ENCODE data around the gene CACNA2D2. TPM values are rescaled to one million over a fixed set of nuclear protein-coding genes. Genes with fewer than 3 reads are reported as not detected.

Gene CACNA2D2
- polyA plus RNA-seq, 1 of the 3 experiments (the other 2 are of a cell fraction): 1.1 TPM

DNA sequence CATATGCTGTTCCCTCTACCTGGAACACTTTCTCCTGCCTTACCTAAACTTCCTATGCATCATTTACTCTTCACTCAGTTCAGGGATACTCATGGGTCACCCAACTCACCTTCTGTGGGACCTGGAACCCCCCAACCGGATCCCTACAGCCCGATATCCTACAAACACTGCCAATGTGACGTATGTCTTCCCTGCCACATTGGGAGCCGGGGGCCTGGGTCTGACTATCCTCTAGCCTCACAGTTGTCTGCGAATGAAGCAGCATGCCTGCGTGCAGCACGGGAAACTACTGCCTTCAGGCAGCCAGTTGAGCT is 153.3 kb downstream of the CACNA2D2 start:
- H3K4me3 ChIP-seq (ENCODE audit: low read depth in 2 of 2, low read length in 1 of 2): peak overlapping the region; percentile 76 to 94
- H3K9ac ChIP-seq: peak overlapping the region; percentile 74
- peaks cover 11 to 53% of the 10 kb centered on the region in 2 experiments; a peak in 1 of 4 replicates for H3K4me1 ChIP-seq (ENCODE audit: control insufficient read depth in 1 of 2, insufficient read depth in 2 of 2, low read depth in 1 of 2, low read length in 1 of 2)
- peak overlapping the region; percentile 82 for H2AFZ ChIP-seq (ENCODE audit: low read depth)
- H3K27ac ChIP-seq (ENCODE audit: low read depth in 2 of 2, low read length in 1 of 2): peak overlapping the region; percentile 83 to 98; a peak in 3 of 4 replicates
- peaks cover 56% of the 10 kb centered on the region for H3K79me2 ChIP-seq (ENCODE audit: insufficient read depth)
- H4K20me1 ChIP-seq (ENCODE audit: insufficient read depth): peaks cover 24% of the 10 kb centered on the region
- TF ChIP-seq RAD21 (IDR thresholded peaks at IDR 0.05; ENCODE audit: low read length): no peak
- TF ChIP-seq EP300 (IDR thresholded peaks at IDR 0.05; ENCODE audit: borderline replicate concordance in 1 of 2, low read depth in 1 of 2, low read length in 1 of 2): no peak
- no peak for TF ChIP-seq NFIC (IDR thresholded peaks at IDR 0.05; ENCODE audit: borderline replicate concordance)
- no peak for TF ChIP-seq POLR2AphosphoS5 (IDR thresholded peaks at IDR 0.05; ENCODE audit: low read depth, low read length)
- no peak for TF ChIP-seq NRF1 (IDR thresholded peaks at IDR 0.05; ENCODE audit: low read depth, low read length)
- no peaks in the 10 kb centered on the region for H3K9me3 ChIP-seq
- H3K9me2 ChIP-seq: no peaks in the 10 kb centered on the region
- H3K27me3 ChIP-seq (ENCODE audit: insufficient read depth): no peaks in the 10 kb centered on the region
- CTCF ChIA-PET: interaction anchor here (1.1 to 6.0 kb wide), 10 partner anchors 9 to 265 kb away, joined by 3 to 45 read pairs (median 28); partner anchors contain the start of gene RASSF1
- H3K36me3 ChIP-seq (replicated peaks in 1 of 2; ENCODE audit: control insufficient read depth in 1 of 2, insufficient read depth in 2 of 2, low read length in 1 of 2): peaks cover 6 to 39% of the 10 kb centered on the region in 2 experiments
- WGBS (ENCODE audit: low lambda C conversion rate): 19% methylated on average over 7 of the region's 7 CpGs
- POLR2A ChIA-PET: interaction anchor here (0.9 to 3.6 kb wide), 19 partner anchors 9 to 262 kb away, joined by 3 to 31 read pairs (median 7); partner anchors contain the start of genes CISH, HEMK1, TMEM115 and TUSC2
- DNase-seq: no peak
- peaks cover 11% of the 10 kb centered on the region for H3F3A ChIP-seq (replicated peaks; ENCODE audit: insufficient read depth)
- peak overlapping the region; percentile 98 for H3K4me2 ChIP-seq

DNA sequence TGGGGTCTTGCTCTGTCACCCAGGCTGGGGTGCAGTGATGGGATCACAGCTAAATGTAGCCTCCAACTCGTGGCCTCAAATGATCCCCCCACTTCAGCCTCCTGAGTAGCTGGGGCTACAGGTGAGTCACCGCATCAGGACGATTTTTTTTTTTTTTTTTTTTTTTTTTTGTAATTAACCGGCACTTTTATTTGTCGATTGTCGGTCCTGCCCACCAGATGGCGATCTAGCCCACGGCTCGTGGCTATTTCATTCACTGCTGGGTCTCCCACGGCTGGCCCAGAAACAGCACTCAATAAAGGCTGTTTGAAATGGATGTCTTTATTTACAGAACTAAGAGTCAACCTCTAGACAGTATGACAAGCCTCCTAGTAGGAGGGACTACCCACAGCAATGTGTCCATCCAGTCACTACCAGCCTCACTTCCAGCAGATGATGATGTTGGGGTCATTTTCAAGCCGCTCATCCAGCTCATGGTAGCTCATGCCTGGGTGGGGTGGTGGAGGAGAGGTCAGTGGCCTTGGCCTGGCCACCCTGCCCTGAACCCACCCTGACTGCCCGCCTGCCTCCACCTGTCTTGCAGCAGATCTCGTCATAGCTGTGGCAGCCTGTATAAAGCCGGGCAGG is 156.1 kb downstream of the CACNA2D2 start:
- Histone ChIP-seq H3F3A (replicated peaks; ENCODE audit: insufficient read depth) (peaks cover 3% of the 10 kb centered on the region), H3K27ac (ENCODE audit: low read depth in 2 of 2, low read length in 1 of 2) (peak overlapping the region in 1 of 2 experiments; percentile 35; a peak in 1 of 4 replicates), H3K36me3 (replicated peaks in 1 of 2; ENCODE audit: control insufficient read depth in 1 of 2, insufficient read depth in 2 of 2, low read length in 1 of 2) (peaks cover 0 to 17% of the 10 kb centered on the region in 2 experiments), H2AFZ (ENCODE audit: low read depth) (no peak overlapping the region), H3K4me1 (ENCODE audit: control insufficient read depth in 1 of 2, insufficient read depth in 2 of 2, low read depth in 1 of 2, low read length in 1 of 2) (peaks cover 11 to 42% of the 10 kb centered on the region in 2 experiments; a peak in 1 of 4 replicates), H4K20me1 (ENCODE audit: insufficient read depth) (0 out of 2 replicates have a peak, but pooled peaks cover 3% of the 10 kb centered on the region), H3K9me3 (no peaks in the 10 kb centered on the region), H3K9me2 (no peaks in the 10 kb centered on the region), H3K4me3 (ENCODE audit: low read depth in 2 of 2, low read length in 1 of 2) (no peak overlapping the region), H3K79me2 (ENCODE audit: insufficient read depth) (peaks cover 28% of the 10 kb centered on the region), H3K9ac (no peak overlapping the region), H3K27me3 (ENCODE audit: insufficient read depth) (no peaks in the 10 kb centered on the region), H3K4me2 (no peak overlapping the region)
- whole genome bisulfite sequencing (ENCODE audit: low lambda C conversion rate): 18% methylated on average over 13 of the region's 14 CpGs
- DNase-seq: peak; percentile 83
- ChIA-PET CTCF (interaction anchor here (0.6 to 6.0 kb wide), 38 partner anchors 9 to 566 kb away, joined by 3 to 45 read pairs (median 4); partner anchors contain the start of genes CISH, HEMK1 and RASSF1), POLR2A (interaction anchor here (0.9 to 2.6 kb wide), 5 partner anchors 10 to 221 kb away, joined by 3 to 5 read pairs (median 4); partner anchors contain the start of genes HYAL3 and NAA80)
- TF ChIP-seq JUND (IDR thresholded peaks at IDR 0.05) (no peak), FOXJ3 (CRISPR knock-in tag; IDR thresholded peaks at IDR 0.05) (no peak), RAD21 (IDR thresholded peaks at IDR 0.05; ENCODE audit: low read length) (peak; percentile 83), REST (IDR thresholded peaks at IDR 0.05; ENCODE audit: low read depth, low read length) (no peak), MXI1 (IDR thresholded peaks at IDR 0.05; ENCODE audit: low read depth, low read length) (peak; percentile 23; the same call in 1 of the 2 replicates), SMC3 (IDR thresholded peaks at IDR 0.05; ENCODE audit: low read depth, low read length) (peak; percentile 63; the same call in 1 of the 2 replicates), SIN3A (IDR thresholded peaks at IDR 0.05; ENCODE audit: borderline replicate concordance, low read depth, low read length) (0 out of 2 replicates have a peak, but pooled peaks have one; percentile 15), TEAD4 (IDR thresholded peaks at IDR 0.05; ENCODE audit: borderline replicate concordance, insufficient read depth) (no peak), RCOR1 (IDR thresholded peaks at IDR 0.05; ENCODE audit: low read length) (0 out of 2 replicates have a peak, but pooled peaks have one; percentile 16)
- TF ChIP-seq, protein P1, sequence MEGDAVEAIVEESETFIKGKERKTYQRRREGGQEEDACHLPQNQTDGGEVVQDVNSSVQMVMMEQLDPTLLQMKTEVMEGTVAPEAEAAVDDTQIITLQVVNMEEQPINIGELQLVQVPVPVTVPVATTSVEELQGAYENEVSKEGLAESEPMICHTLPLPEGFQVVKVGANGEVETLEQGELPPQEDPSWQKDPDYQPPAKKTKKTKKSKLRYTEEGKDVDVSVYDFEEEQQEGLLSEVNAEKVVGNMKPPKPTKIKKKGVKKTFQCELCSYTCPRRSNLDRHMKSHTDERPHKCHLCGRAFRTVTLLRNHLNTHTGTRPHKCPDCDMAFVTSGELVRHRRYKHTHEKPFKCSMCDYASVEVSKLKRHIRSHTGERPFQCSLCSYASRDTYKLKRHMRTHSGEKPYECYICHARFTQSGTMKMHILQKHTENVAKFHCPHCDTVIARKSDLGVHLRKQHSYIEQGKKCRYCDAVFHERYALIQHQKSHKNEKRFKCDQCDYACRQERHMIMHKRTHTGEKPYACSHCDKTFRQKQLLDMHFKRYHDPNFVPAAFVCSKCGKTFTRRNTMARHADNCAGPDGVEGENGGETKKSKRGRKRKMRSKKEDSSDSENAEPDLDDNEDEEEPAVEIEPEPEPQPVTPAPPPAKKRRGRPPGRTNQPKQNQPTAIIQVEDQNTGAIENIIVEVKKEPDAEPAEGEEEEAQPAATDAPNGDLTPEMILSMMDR (IDR thresholded peaks at IDR 0.05): peak; percentile 71
- TF ChIP-seq, protein P2, sequence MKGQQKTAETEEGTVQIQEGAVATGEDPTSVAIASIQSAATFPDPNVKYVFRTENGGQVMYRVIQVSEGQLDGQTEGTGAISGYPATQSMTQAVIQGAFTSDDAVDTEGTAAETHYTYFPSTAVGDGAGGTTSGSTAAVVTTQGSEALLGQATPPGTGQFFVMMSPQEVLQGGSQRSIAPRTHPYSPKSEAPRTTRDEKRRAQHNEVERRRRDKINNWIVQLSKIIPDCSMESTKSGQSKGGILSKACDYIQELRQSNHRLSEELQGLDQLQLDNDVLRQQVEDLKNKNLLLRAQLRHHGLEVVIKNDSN (IDR thresholded peaks at IDR 0.05; ENCODE audit: borderline replicate concordance, low read depth): no peak

Data from SK-N-SH (cell line).